PFSK-1 (cell line): Measurements from ENCODE around the gene TOX2.

ENCODE experiments used
- FOXP2 ChIP-seq: optimal IDR thresholded peaks from 2 replicates; pipeline ENCODE3; 2011; ENCODE audit warnings: borderline replicate concordance, control low read depth, inconsistent platforms; ENCODE audit not compliant: insufficient read depth; ENCODE audit errors: extremely low read length, extremely low read depth
- POLR2AphosphoS5 ChIP-seq: IDR thresholded peaks from 2 replicates; pipeline ENCODE4 v1.6.1; 2012; ENCODE audit warnings: low read depth, mild to moderate bottlenecking, control low read depth, low read length, moderate library complexity
- SIN3A ChIP-seq: IDR thresholded peaks from 2 replicates; pipeline ENCODE4 v1.6.1; 2012; ENCODE audit warnings: mild to moderate bottlenecking, low read length, moderate library complexity, borderline replicate concordance; ENCODE audit not compliant: insufficient read depth
- TAF1 ChIP-seq: IDR thresholded peaks from 2 replicates; pipeline ENCODE4 v1.6.1; 2012; ENCODE audit warnings: low read length, control low read depth, borderline replicate concordance; ENCODE audit not compliant: insufficient read depth
- TF ChIP-seq, protein P1 (sequence below), 2 experiments: IDR thresholded peaks; 2 replicates each; pipeline versions ENCODE4 v1.6.1 to v1.8.0; 2011 to 2012; ENCODE audit warnings: low read depth in 2 of 2, low read length in 2 of 2, control low read depth in 1 of 2, inconsistent platforms in 1 of 2, mild to moderate bottlenecking in 1 of 2, moderate library complexity in 1 of 2; ENCODE audit not compliant: insufficient read depth in 1 of 2

Gene TOX2

DNA sequence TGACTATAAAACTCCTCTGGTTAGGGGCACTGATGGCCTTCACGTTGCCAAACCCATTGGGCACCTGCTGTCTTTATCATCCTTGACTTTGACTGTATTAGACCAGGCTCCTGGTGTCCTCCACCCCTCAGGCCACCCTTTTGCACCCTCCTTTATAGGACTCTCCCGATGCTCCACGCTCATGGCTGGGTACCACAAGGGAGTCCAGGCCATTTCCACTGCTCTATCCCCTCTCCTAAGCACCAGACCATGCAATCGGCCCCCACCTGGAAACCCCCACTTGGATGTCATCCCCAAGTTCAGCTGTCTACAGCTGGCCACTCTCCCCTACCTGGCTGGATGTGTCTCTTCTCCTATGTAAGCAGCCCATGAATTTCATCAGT is 115.2 kb downstream of the TOX2 start:
- TF ChIP-seq FOXP2 (no peak), POLR2AphosphoS5 (no peak), TAF1 (no peak), SIN3A (no peak)
- TF ChIP-seq, protein P1, sequence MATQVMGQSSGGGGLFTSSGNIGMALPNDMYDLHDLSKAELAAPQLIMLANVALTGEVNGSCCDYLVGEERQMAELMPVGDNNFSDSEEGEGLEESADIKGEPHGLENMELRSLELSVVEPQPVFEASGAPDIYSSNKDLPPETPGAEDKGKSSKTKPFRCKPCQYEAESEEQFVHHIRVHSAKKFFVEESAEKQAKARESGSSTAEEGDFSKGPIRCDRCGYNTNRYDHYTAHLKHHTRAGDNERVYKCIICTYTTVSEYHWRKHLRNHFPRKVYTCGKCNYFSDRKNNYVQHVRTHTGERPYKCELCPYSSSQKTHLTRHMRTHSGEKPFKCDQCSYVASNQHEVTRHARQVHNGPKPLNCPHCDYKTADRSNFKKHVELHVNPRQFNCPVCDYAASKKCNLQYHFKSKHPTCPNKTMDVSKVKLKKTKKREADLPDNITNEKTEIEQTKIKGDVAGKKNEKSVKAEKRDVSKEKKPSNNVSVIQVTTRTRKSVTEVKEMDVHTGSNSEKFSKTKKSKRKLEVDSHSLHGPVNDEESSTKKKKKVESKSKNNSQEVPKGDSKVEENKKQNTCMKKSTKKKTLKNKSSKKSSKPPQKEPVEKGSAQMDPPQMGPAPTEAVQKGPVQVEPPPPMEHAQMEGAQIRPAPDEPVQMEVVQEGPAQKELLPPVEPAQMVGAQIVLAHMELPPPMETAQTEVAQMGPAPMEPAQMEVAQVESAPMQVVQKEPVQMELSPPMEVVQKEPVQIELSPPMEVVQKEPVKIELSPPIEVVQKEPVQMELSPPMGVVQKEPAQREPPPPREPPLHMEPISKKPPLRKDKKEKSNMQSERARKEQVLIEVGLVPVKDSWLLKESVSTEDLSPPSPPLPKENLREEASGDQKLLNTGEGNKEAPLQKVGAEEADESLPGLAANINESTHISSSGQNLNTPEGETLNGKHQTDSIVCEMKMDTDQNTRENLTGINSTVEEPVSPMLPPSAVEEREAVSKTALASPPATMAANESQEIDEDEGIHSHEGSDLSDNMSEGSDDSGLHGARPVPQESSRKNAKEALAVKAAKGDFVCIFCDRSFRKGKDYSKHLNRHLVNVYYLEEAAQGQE (IDR thresholded peaks at IDR 0.05; ENCODE audit: insufficient read depth in 1 of 2, low read depth in 2 of 2, low read length in 2 of 2) = no peak

DNA sequence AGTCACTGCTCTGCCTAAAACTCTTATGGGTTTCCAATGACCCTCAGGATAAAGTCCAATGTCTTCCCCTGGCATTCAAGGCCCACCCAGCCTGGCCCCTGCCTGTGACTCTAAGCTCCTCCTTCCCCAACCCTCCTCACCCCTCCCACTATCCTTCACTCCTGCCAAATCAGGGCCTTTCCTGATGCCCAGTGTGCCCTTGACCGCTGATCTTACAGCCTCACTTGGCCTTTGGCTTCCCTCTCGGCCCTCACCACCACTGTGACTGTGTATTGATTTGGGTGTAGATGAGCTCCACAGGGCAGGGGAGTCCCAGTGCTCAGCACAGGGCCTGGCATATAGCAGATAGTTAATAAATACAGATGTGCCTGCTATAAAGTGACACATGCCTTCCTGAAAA is 115.7 kb downstream of the TOX2 start:
- TF ChIP-seq SIN3A (no peak), FOXP2 (no peak), TAF1 (no peak), POLR2AphosphoS5 (no peak)
- TF ChIP-seq, protein P1 (IDR thresholded peaks at IDR 0.05; ENCODE audit: insufficient read depth in 1 of 2, low read depth in 2 of 2, low read length in 2 of 2) = no peak

DNA sequence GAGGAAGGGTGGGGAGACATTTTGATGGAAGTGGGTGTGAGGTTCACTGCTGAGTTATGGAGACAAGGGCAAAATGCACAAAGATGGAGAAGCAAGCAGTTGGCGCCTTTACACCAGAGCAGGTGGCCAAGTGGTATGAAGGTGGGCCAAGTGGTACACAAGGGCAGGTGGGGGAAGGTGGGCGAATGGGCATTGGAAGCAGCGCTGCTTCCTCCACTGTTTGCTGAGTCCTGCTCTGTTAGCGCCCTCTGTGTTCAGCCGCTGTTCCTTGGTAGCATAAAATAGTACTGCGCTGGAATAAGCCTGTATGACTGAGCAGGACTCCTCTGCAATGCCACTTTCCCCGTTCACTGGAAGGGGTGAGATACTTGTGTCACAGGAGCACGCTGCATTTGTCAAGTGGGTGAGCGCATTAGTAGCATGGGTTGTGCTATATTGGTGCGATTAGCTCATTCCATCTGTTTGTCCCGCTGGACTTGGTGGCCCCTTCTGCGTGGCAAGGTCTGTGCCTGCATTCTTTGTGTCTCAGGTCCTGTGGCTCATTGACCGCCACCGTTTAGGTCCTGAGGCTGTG is 116.4 kb downstream of the TOX2 start:
- TF ChIP-seq TAF1 (no peak), SIN3A (no peak), POLR2AphosphoS5 (no peak), FOXP2 (no peak)
- TF ChIP-seq, protein P1 (IDR thresholded peaks at IDR 0.05; ENCODE audit: insufficient read depth in 1 of 2, low read depth in 2 of 2, low read length in 2 of 2) = no peak

DNA sequence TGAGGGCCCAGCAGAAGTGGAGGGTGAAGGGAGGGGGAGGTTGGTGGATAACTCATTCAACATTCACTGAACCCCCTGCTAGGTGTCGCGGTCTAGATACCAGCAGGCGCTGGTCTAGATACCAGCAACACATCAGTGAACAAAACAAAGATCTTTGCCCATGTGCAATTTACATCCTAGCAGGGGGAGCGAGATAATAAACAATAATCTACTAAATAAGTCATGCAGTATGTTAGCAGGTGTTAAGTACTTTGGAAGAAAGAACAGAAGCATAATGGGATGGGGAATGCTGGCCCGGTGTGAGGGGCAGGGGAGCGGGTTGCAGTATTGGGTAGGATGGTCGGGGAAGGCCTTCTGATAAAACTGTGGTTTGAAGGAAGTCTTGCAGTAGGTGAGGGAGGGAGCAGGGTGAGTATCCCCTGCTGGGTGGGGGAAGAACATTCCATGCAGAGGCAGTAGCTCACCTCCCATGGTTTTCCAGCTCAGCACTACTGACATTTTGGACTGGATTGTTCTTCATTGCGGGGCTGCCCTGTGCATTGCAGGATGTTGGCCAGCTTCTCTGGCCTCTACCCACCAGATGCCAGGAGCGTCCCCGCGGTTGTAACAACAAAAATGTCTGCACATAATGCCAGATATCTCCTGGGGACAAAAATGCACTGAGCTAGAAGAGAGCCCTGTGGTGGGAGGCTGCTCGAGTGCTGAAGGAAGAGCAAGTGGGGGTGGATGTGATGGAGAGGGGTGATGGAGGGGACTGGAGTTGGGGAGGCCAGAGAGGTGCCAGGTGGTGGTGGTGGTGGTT is 117.3 kb downstream of the TOX2 start:
- no peak for TF ChIP-seq POLR2AphosphoS5
- no peak for TF ChIP-seq TAF1
- no peak for TF ChIP-seq FOXP2

DNA sequence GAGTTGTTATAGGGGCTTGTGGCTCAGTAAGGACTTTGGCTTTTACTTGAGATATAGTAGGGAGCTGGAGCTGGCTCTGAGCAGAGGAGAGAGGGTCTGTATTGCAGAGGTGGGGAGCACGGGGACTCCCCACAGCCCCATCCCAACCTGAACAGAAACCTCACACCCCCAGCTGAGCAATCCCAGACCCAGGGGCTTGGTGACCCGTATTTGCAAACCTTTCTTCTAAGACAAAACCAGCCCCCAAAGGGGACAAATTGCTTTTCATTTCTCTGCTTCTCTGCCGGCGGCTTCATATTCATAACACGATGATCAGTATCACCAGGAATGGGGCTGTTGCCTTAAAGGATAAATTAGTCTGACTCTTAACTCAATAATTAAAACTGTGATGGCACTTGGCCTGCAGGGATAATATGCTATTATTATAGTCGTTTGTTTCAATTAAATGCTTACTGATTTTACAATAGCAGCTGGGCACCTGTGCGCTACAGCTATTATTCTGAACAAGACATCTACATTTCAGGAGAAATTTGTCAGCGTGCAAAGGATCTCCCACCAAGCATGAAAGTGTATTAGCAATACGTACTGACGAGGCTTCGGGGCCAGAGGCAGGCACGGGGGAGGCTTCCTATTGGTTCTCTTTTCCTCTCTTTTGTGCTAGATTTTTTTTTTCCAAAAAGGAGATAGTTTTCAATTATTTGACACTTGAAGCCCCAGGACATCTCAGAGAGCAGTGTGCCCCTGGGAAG is 118.1 kb downstream of the TOX2 start:
- TF ChIP-seq FOXP2 = no peak
- TF ChIP-seq, protein P1 (IDR thresholded peaks at IDR 0.05; ENCODE audit: insufficient read depth in 1 of 2, low read depth in 2 of 2, low read length in 2 of 2) = no peak
- no peak for TF ChIP-seq POLR2AphosphoS5
- no peak for TF ChIP-seq SIN3A
- no peak for TF ChIP-seq TAF1
